Right ventricle myocardium superior (tissue), 1 donor: ENCODE results near the gene PRTG. TPM values are rescaled to one million over a fixed set of nuclear protein-coding genes. Genes with fewer than 3 reads are reported as not detected.
"Not testable (repeated sequence)": the region's sequence is repeated elsewhere in the genome, so short reads cannot be mapped to it uniquely, and the experiment has no call there.

Source experiments
- ATAC-seq: fragments of 200-7000 bp; cut with Tn5 transposase; one replicate; pipeline ENCODE4 v1.9.1; 2020; ENCODE audit warnings: mild to moderate bottlenecking; ENCODE audit not compliant: poor library complexity
- DNase-seq: peaks from one replicate; pipeline ENCODE4 v3.0.0-alpha.2; 2020
- intact Hi-C: fragments of 100-400 bp; cut with DNase I; formaldehyde crosslinking; loops from one replicate; pipeline ENCODE4 v1.11.2; 2022
- total RNA-seq: library from RNA; stranded (reverse); fragmentation: NEBNext Ultra II Directional; extraction: Animal tissue kit (Norgen Biotek cat#: 25700); gene quantifications from one replicate; pipeline ENCODE4 v1.2.1, GENCODE V29; 2021
- donor health status: DM: no; HTN: yes; CAD: no; lungs with severe emphysema.

The PRTG gene
- total RNA-seq, 1 donor from 2014 or later, result 0.67 TPM

GRCh38 chr15:55710286-55710685, 32.7 kb downstream of the PRTG start:
- no peak for DNase-seq
- ATAC-seq, result no peak

GRCh38 chr15:55709458-55709857, 33.5 kb downstream of the PRTG start:
- intact Hi-C loops, result no loop called here
- ATAC-seq (no peak), DNase-seq (no peak)

More at GRCh38 chr15:55710286-55710685, 32.7 kb downstream of the PRTG start:
- intact Hi-C loops, result no loop called here

GRCh38 chr15:55708720-55709119, 34.2 kb downstream of the PRTG start:
- no peak for ATAC-seq
- intact Hi-C loops, result no loop called here
- no peak for DNase-seq

GRCh38 chr15:55707951-55708350, 35.0 kb downstream of the PRTG start:
- intact Hi-C loops, result no loop called here
- no peak for DNase-seq
- ATAC-seq, result no peak

- intact Hi-C loops, result no loop called here
These were observed 35.4 kb downstream of the PRTG start for GRCh38 chr15:55707518-55707917.

GRCh38 chr15:55703873-55704301, 39.1 kb downstream of the PRTG start:
- intact Hi-C loops, result no loop called here

More at GRCh38 chr15:55707518-55707917, 35.4 kb downstream of the PRTG start:
- ATAC-seq (no peak), DNase-seq (no peak)

GRCh38 chr15:55700876-55701275, 42.1 kb downstream of the PRTG start:
- ATAC-seq (no peak), DNase-seq (no peak)
- intact Hi-C loops, result no loop called here

More at GRCh38 chr15:55703873-55704301, 39.1 kb downstream of the PRTG start:
- DNase-seq, result no peak
- no peak for ATAC-seq

GRCh38 chr15:55698653-55699052, 44.3 kb downstream of the PRTG start:
- ATAC-seq (no peak), DNase-seq (no peak)
- intact Hi-C loops, result no loop called here

GRCh38 chr15:55696221-55696620, 46.7 kb downstream of the PRTG start:
- DNase-seq, result no peak
- intact Hi-C loops, result no loop called here
- no peak for ATAC-seq

GRCh38 chr15:55695432-55695831, 47.5 kb downstream of the PRTG start:
- DNase-seq, result no peak
- intact Hi-C loops, result no loop called here
- ATAC-seq, result no peak

- no peak for DNase-seq
- intact Hi-C loops, result no loop called here
- ATAC-seq, result no peak
These were observed 48.3 kb downstream of the PRTG start for GRCh38 chr15:55694652-55695150.

GRCh38 chr15:55693116-55693515, 49.8 kb downstream of the PRTG start:
- DNase-seq, intact Hi-C loops, ATAC-seq: not testable (repeated sequence)

GRCh38 chr15:55687792-55688191, 55.2 kb downstream of the PRTG start:
- no peak for ATAC-seq
- intact Hi-C loops, result no loop called here
- no peak for DNase-seq

GRCh38 chr15:55685286-55685685, 57.7 kb downstream of the PRTG start:
- intact Hi-C loops, result no loop called here
- ATAC-seq (no peak), DNase-seq (no peak)

- intact Hi-C loops, result no loop called here
- ATAC-seq (no peak), DNase-seq (no peak)
These were observed 59.6 kb downstream of the PRTG start for GRCh38 chr15:55683376-55683775.

- no peak for ATAC-seq
- intact Hi-C loops, result no loop called here
- DNase-seq, result no peak
These were observed 61.3 kb downstream of the PRTG start for GRCh38 chr15:55681631-55682030.

- ATAC-seq (no peak), DNase-seq (no peak)
- intact Hi-C loops, result no loop called here
These were observed 66.4 kb downstream of the PRTG start for GRCh38 chr15:55676507-55676906.

GRCh38 chr15:55673287-55673686, 69.7 kb downstream of the PRTG start:
- ATAC-seq (no peak), DNase-seq (no peak)
- intact Hi-C loops, result no loop called here

- intact Hi-C loops, result no loop called here
- ATAC-seq, result no peak
These were observed 73.7 kb downstream of the PRTG start for GRCh38 chr15:55669270-55669669.

GRCh38 chr15:55665605-55666227, 77.2 kb downstream of the PRTG start:
- intact Hi-C loops, result no loop called here
- DNase-seq, result no peak
- ATAC-seq, result no peak

More at GRCh38 chr15:55669270-55669669, 73.7 kb downstream of the PRTG start:
- no peak for DNase-seq

GRCh38 chr15:55661428-55661827, 81.5 kb downstream of the PRTG start:
- intact Hi-C loops, result no loop called here
- no peak for ATAC-seq

More at GRCh38 chr15:55661428-55661827, 81.5 kb downstream of the PRTG start:
- DNase-seq, result no peak
